IMR-90 (cell line): ENCODE measurements around the gene MEX3A. TPM values are rescaled to one million over a fixed set of nuclear protein-coding genes. Genes with fewer than 3 reads are reported as not detected.

ENCODE experiments used
- ATAC-seq: fragments of 200-7000 bp; cut with Tn5 transposase; 2 replicates; pipeline ENCODE4 v1.9.1; 2020; ENCODE audit warnings: low read depth, mild to moderate bottlenecking, moderate library complexity
- BruUV-seq: library from RNA; stranded (reverse); fragments of 400-500 nt; replicated peaks from 2 replicates; lab custom pipeline; 2021; lab: Mats Ljungman, UMichigan
- CTCF ChIA-PET: fragments of 300-600 bp; formaldehyde crosslinking; extraction: SDS; loops from one replicate; lab custom pipeline; 2021; ENCODE audit warnings: antibody characterized with exemption; lab: Yijun Ruan, JAX
- POLR2A ChIA-PET: fragments of 300-600 bp; sonication (Branson Sonifier 250); formaldehyde crosslinking; loops from one replicate; lab custom pipeline; 2022; ENCODE audit warnings: antibody characterized with exemption; ENCODE audit not compliant: unreplicated experiment; lab: Charles Lee
- DNase-seq: peaks from one replicate; pipeline ENCODE4 v3.0.0; 2013
- H2AFZ ChIP-seq: replicated peaks from 2 replicates; pipeline ENCODE3; 2013; ENCODE audit warnings: low read length, mild to moderate bottlenecking; ENCODE audit not compliant: poor library complexity
- H2AK5ac ChIP-seq: 2 replicates; pipeline ENCODE4 v1.6.1; 2013; ENCODE audit warnings: low read depth, low read length, inconsistent platforms
- H2AK9ac ChIP-seq: replicated peaks from 2 replicates; pipeline ENCODE3; 2013; ENCODE audit warnings: mild to moderate bottlenecking, low read depth, low read length, moderate library complexity; ENCODE audit not compliant: poor library complexity
- H2BK120ac ChIP-seq: 2 replicates; pipeline ENCODE4 v1.6.1; 2013; ENCODE audit warnings: low read depth, low read length, inconsistent platforms
- H2BK15ac ChIP-seq: 3 replicates; pipeline ENCODE4 v1.6.1; 2013; ENCODE audit warnings: low read depth, low read length, inconsistent platforms
- H2BK20ac ChIP-seq: 2 replicates; pipeline ENCODE4 v1.6.1; 2013; ENCODE audit warnings: low read depth, mild to moderate bottlenecking, inconsistent platforms, low read length, moderate library complexity
- H2BK5ac ChIP-seq: 2 replicates; pipeline ENCODE4 v1.6.1; 2013; ENCODE audit warnings: mild to moderate bottlenecking, low read depth, low read length, inconsistent platforms; ENCODE audit not compliant: poor library complexity, severe bottlenecking
- H3K14ac ChIP-seq: replicated peaks from 2 replicates; pipeline ENCODE4 v1.6.1; 2013; ENCODE audit warnings: low read depth, low read length, inconsistent platforms
- H3K18ac ChIP-seq: 2 replicates; pipeline ENCODE4 v1.6.1; 2013; ENCODE audit warnings: low read depth, low read length, control low read depth
- H3K23ac ChIP-seq: 2 replicates; pipeline ENCODE4 v1.6.1; 2013; ENCODE audit warnings: low read depth, low read length, inconsistent platforms
- H3K27ac ChIP-seq: 2 replicates; pipeline ENCODE4 v1.5.1; 2013; ENCODE audit warnings: mild to moderate bottlenecking, control low read depth, low read length; ENCODE audit not compliant: insufficient read depth
- H3K27me3 ChIP-seq: 2 replicates; pipeline ENCODE4 v1.6.1; 2013; ENCODE audit warnings: low read length; ENCODE audit not compliant: control insufficient read depth, insufficient read depth
- H3K36me3 ChIP-seq: 2 replicates; pipeline ENCODE4 v1.6.1; 2013; ENCODE audit warnings: low read length, mixed read lengths; ENCODE audit not compliant: control insufficient read depth, insufficient read depth
- H3K4ac ChIP-seq: 2 replicates; pipeline ENCODE4 v1.6.1; 2013; ENCODE audit warnings: low read depth, low read length, inconsistent platforms
- H3K4me1 ChIP-seq: 2 replicates; pipeline ENCODE4 v1.6.1; 2013; ENCODE audit warnings: low read length, mixed read lengths; ENCODE audit not compliant: control insufficient read depth, insufficient read depth
- H3K4me2 ChIP-seq: 2 replicates; pipeline ENCODE4 v1.6.1; 2013; ENCODE audit warnings: low read depth, mild to moderate bottlenecking, control low read depth, low read length, moderate library complexity
- H3K4me3 ChIP-seq: 2 replicates; pipeline ENCODE4 v1.5.1; 2013; ENCODE audit warnings: low read depth, mild to moderate bottlenecking, control low read depth, low read length, moderate library complexity; ENCODE audit not compliant: insufficient read depth
- H3K56ac ChIP-seq: 2 replicates; pipeline ENCODE4 v1.6.1; 2013; ENCODE audit warnings: low read length, inconsistent platforms; ENCODE audit not compliant: insufficient read depth; ENCODE audit errors: extremely low read depth
- H3K79me1 ChIP-seq, 2 experiments: 2 replicates each; pipeline ENCODE4 v1.6.1; 2013; ENCODE audit warnings: low read length in 2 of 2, inconsistent platforms in 1 of 2, low read depth in 1 of 2
- H3K9ac ChIP-seq: 2 replicates; pipeline ENCODE4 v1.6.1; 2013; ENCODE audit warnings: low read depth, low read length, control low read depth
- H3K9me1 ChIP-seq: 2 replicates; pipeline ENCODE4 v1.6.1; 2013; ENCODE audit warnings: low read length, inconsistent platforms; ENCODE audit not compliant: insufficient read depth
- H3K9me3 ChIP-seq: 2 replicates; pipeline ENCODE4 v1.6.1; 2013; ENCODE audit warnings: low read length; ENCODE audit not compliant: control insufficient read depth, insufficient read depth
- H4K20me1 ChIP-seq: 2 replicates; pipeline ENCODE4 v1.6.1; 2013; ENCODE audit warnings: low read length, inconsistent platforms; ENCODE audit not compliant: insufficient read depth
- H4K5ac ChIP-seq: 2 replicates; pipeline ENCODE4 v1.6.1; 2013; ENCODE audit warnings: mild to moderate bottlenecking, low read depth, low read length, control low read depth
- H4K8ac ChIP-seq, 2 experiments: 2 replicates each; pipeline ENCODE4 v1.6.1; 2013; ENCODE audit warnings: low read depth in 2 of 2, low read length in 2 of 2, control low read depth in 1 of 2, inconsistent platforms in 1 of 2
- H4K91ac ChIP-seq: 2 replicates; pipeline ENCODE4 v1.6.1; 2013; ENCODE audit warnings: low read depth, low read length, inconsistent platforms; ENCODE audit not compliant: insufficient read depth
- BHLHE40 ChIP-seq: fragments of 150-350 bp; IDR thresholded peaks from 2 replicates; pipeline ENCODE4 v1.6.1; 2016; ENCODE audit warnings: mild to moderate bottlenecking, low read depth, low read length
- MAZ ChIP-seq: IDR thresholded peaks from 2 replicates; pipeline ENCODE4 v1.6.1; 2012; ENCODE audit warnings: low read depth, mild to moderate bottlenecking, low read length, improper control_type of control experiment, moderate library complexity, borderline replicate concordance
- POLR2A ChIP-seq: IDR thresholded peaks from 2 replicates; pipeline ENCODE4 v1.6.1; 2012; ENCODE audit warnings: mild to moderate bottlenecking, low read depth, low read length
- WGBS, 2 experiments: methylation state at CpG; one replicate each; pipeline versions ENCODE4 v1.1.5 to v1.1.7; 2013; ENCODE audit warnings: missing lambda C conversion rate in 2 of 2; ENCODE audit not compliant: insufficient read length in 1 of 2; ENCODE audit errors: extremely low coverage in 2 of 2; 5-methylcytosine and 5-hydroxymethylcytosine counted together
- dilution Hi-C: fragments of 300-500 bp; cut with HindIII; formaldehyde crosslinking; loops from one replicate; pipeline ENCODE4 v1.14.3; 2018; ENCODE audit warnings: low sequenced_read_pairs; ENCODE audit not compliant: unreplicated experiment
- in situ Hi-C: fragments of 300-500 bp; cut with MboI; formaldehyde crosslinking; loops from 3 replicates; pipeline ENCODE4 v1.14.3; 2019; ENCODE audit warnings: low sequenced_read_pairs, inconsistent platforms, mixed read lengths
- intact Hi-C: fragments of 100-400 bp; cut with micrococcal nuclease; formaldehyde crosslinking; loops from 2 replicates; pipeline ENCODE4 v1.10.0; 2022
- polyA plus RNA-seq, 3 experiments: library from polyadenylated mRNA; depleted of rRNA; stranded (reverse); fragments of >200 nt; gene quantifications; 2 replicates each; pipeline ENCODE4 v1.2.3, GENCODE V29; 2012; ENCODE audit warnings: low replicate concordance in 1 of 3
- total RNA-seq: library from RNA; depleted of rRNA; stranded (reverse); fragments of >200 nt; gene quantifications from 2 replicates; pipeline ENCODE4 v1.2.3, GENCODE V29; 2012

The MEX3A gene
- total and polyA plus RNA-seq, 2 of the 4 experiments (the other 2 are of a cell fraction): 2.3 to 9.0 TPM

DNA sequence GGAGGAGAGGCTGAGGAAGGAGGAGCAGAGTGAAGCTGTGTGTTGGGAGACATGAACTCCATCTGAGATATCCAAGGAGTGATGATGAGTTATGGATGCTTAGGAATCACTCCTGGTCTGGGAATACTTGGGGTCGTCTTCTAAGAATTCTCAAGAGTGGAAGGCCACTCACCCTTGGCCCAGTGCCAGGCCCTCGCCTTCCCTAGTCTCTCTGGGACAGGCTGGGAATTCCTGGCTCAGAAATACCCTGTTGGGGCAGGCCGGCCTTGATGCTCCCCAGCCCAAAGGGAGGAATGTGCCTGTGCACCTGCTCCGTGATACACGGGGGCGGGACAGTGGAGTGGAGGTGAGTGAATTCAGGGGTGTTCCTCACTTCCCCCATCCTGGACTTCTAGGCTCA lies 19.6 kb upstream of the MEX3A start:
- Histone ChIP-seq H2BK120ac (peak overlapping the region; percentile 95; the same call in 1 of the 2 replicates), H4K8ac (peak overlapping the region in 1 of 2 experiments; percentile 6; a peak in 1 of 4 replicates), H2AFZ (peak overlapping the region; percentile 48), H4K91ac (no peak overlapping the region; the same call in 1 of the 2 replicates), H3K27me3 (no peaks in the 10 kb centered on the region), H2AK5ac (peak overlapping the region; percentile 76), H4K20me1 (no peaks in the 10 kb centered on the region), H2BK5ac (no peak overlapping the region), H3K4me2 (no peak overlapping the region), H2BK20ac (peak overlapping the region; percentile 46), H3K18ac (no peak overlapping the region), H3K36me3 (no peaks in the 10 kb centered on the region), H3K4ac (peak overlapping the region; percentile 66), H3K56ac (no peak overlapping the region), H3K14ac (0 out of 2 replicates have a peak overlapping the region, but pooled peaks have one; percentile 37), H3K27ac (no peak overlapping the region), H3K9me1 (peaks cover 48% of the 10 kb centered on the region), H3K79me1 (peaks cover 29 to 77% of the 10 kb centered on the region in 2 experiments), H3K9ac (no peak overlapping the region), H4K5ac (no peak overlapping the region), H3K9me3 (no peaks in the 10 kb centered on the region), H3K4me3 (no peak overlapping the region), H2AK9ac (peak overlapping the region; percentile 96), H2BK15ac (peak overlapping the region; percentile 1; the same call in 1 of the 3 replicates), H3K4me1 (peaks cover 48% of the 10 kb centered on the region), H3K23ac (no peak overlapping the region)
- ChIA-PET CTCF (interaction anchor here (1.8 kb wide), 1 partner anchor 11 kb away, joined by 5 read pairs; no protein-coding TSS in a partner anchor), POLR2A (interaction anchor here (0.7 kb wide), 2 partner anchors 22 to 575 kb away, joined by 11 to 13 read pairs; no protein-coding TSS in a partner anchor)
- no peak for TF ChIP-seq BHLHE40
- 0 out of 2 replicates have a peak, but pooled peaks have one; percentile 2 for TF ChIP-seq POLR2A
- TF ChIP-seq MAZ: no peak
- intact Hi-C loops: no loop called here
- no TSS peak for BruUV-seq
- DNase-seq (no peak), ATAC-seq (no peak)
- WGBS, 2 experiments: no CpG with 5 or more reads among the region's 6 CpGs
- in situ Hi-C loops: no loop called here
- dilution Hi-C loops: no loop called here
